SW 1271 (cell line): ENCODE data around the gene RASAL2.

ENCODE experiments used
- DNase-seq, 2 experiments: peaks; one replicate each; lab custom pipeline; 2025; lab: John Stamatoyannopoulos, UW

The RASAL2 gene

DNA sequence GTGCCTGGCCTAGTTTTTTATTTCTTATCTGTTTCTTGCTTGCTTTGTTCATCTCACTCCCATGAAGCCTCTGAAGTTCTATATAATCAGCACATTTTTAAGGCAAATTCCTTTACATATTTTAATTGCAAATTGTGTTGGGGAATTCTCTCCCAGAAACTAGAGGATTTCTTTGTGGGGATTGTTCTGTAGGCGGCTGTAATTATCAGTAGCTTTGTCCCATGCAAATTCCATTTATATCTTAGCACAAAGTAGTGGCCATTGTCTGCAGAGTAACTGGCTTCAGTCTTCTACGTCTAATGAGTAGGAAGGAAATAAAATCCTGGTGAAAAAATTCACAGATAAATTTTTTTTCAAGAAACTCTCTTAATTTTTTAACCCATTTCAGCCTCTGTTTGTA lies 367.2 kb downstream of the RASAL2 start:
- no peak for DNase-seq

- DNase-seq: no peak
These were observed 367.8 kb downstream of the RASAL2 start for GRCh38 chr1:178461701-178462100.

DNA sequence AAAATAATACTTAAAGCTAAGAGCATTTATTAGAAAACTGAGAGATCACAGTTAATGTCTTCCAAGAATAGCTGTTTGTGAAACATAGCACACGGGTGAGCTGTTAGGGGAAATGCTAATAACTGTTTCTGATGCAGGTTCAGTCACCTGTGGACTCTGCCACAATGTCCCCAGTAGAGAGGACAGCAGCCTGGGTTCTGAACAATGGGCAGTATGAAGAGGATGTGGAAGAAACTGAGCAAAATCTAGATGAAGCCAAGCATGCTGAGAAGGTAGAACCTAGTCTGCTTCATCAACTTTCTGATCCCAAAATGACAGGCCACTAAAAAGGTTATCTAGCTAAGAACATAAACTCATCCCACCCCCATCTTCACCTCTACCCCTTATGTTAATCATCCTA lies 370.2 kb downstream of the RASAL2 start:
- DNase-seq: no peak

DNA sequence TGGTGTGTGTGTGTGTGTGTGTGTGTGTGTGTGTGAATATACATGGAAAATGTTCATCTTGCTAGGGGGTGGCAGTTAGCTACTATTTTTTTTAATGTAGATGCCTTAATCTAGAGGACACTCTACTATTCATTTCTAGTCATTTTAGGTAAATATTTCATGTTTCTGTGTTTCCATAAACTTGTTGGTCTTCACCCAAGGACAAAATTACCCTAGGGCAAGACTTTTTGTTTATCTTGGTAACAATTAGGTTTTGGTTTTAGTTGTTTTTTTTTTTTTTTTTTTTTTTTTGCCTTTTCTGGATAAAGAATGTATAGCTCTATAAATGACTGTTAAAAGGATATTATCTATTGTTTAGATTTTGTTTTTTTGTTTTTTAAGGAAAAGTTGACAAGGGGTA lies 370.7 kb downstream of the RASAL2 start:
- no peak for DNase-seq

- no peak for DNase-seq
These were observed 371.1 kb downstream of the RASAL2 start for GRCh38 chr1:178465011-178465410.

- DNase-seq: no peak
These were observed 373.9 kb downstream of the RASAL2 start for GRCh38 chr1:178467837-178468236.

DNA sequence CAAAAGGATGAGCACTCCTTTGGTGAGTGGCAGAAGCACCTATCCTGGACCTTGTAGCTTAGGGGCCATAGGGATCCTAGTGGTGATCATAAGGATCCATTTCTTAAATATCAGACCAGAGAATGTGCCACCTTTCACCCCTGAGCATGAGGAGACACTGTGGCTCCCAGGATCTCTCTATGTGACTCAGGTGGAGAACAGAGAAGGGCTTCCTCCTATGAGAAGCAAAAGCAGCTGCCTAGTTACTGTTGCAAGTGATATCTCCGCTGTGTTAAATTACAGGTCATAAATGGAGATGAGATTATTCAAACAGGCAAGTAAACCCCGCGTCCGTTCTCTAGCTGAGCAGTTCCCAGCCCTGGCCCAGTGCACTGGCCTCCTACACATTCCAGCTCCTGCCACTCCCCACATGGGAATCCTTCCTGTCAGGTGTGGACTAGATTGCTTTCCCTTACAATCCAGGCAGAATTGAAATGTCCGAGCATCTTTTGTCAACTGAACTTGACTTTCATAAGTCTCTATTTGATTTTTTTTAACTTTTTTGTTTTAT lies 376.6 kb downstream of the RASAL2 start:
- no peak for DNase-seq

DNA sequence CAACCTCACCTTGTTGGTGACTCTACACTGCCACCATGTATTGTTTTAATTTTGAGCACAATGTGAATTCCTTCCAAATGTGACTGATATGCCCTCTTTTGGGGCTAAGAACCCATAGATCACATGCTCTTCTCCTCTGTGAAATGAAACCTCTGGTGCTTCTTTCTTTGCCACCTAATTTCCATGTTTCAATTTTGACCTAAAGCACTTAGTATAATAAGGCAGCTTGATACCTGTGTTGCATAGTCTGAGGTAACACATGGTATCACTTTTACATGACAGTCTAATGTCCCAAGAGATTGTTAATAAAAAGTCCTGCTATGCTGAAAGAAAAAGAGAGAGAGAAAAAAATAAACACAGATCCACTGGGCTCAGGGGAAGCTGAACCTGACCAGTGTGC lies 378.6 kb downstream of the RASAL2 start:
- DNase-seq: no peak

DNA sequence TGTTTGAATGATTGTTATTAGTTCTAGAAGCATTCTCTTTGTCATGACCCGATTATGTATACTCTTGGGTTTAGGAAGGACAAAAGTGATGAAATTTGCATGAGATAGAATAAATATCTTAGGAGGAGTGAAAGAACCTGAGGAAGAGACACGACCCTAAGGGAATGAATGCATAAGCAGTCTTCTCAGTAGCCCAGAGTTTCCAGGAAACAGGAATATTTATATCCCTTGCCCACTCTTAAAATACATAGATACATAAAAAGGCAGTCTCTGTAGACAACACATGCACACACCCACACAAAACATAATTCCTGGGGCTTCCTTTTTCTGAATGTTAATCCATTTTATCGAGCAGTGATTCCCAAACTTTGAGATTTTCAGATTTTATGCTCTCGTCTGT lies 383.5 kb downstream of the RASAL2 start:
- no peak for DNase-seq

- DNase-seq: no peak
These were observed 383.9 kb downstream of the RASAL2 start for GRCh38 chr1:178477841-178478240.

- DNase-seq: no peak
These were observed 389.5 kb downstream of the RASAL2 start for GRCh38 chr1:178483251-178483957.

DNA sequence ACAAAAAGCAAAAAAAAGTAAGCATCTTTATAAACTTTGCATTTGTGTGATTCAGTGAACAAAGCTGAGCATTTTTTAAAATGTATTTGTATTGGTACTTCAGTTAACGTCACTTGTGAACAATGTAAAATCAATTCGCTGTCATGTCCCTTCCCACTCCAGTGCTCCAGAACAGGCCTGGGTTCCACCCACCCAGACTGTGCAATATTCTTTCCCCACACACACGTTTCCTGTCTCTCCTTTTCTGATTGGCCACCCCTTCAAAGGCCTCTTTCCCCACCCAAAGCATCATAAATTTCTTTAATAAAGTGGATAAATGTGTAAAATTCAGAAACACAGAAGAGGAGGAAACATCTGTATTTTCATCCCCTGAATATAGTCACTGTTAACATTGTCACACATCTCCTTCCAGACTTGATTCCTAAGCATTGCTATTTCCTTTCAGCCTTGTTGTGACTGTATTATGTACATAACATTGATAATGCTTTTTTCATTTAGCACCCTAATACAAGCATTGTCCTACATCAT lies 390.9 kb downstream of the RASAL2 start:
- DNase-seq: no peak

- no peak for DNase-seq
These were observed 391.7 kb downstream of the RASAL2 start for GRCh38 chr1:178485541-178485981.

DNA sequence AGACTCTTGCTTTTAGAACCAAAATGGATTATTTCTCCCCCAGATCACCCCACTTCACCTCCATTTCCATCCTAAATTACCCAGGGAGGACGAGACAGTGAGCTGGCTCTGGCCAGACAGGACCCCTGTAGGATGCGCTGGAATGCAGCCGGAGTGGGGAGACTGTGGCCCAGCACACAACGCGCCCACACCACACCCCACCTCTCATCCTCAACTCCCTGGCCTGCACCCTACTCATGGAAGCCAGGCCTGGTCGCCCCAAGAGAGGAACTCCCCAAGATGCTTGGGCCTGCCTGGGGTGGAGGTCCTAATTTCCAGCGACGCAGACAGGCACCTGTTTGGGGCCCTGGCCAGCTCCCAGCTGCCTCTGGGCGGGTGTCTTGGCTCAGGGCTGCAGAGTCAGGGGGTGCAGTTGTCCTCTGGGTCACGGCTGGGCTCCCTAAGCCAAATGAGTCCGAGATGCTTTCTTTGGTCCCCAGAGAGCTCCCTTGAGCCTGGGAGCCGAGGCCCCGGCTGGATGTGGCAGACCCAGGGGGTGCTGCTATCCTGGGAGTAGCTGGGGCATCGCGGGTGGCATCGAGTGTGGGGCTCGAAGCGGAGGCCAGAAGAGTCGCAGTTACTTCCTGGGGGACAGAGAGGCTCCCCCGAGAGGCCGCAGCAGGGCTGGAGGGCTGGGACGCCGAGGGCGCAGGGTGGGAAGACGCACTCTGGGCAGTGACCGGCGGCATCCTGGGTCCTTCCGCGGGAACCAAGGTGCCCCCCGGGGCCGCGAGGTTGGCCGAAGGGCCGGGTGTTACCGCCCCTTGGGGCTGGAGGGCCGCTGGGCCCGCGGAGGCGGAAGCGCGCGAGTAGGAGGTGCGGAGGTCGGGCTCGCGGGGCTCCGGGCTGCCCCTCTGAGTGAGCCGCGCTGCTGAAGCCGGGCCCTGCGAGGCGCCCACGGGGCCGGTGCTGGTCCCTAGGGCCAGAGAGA lies 392.5 kb downstream of the RASAL2 start:
- DNase-seq: no peak

DNA sequence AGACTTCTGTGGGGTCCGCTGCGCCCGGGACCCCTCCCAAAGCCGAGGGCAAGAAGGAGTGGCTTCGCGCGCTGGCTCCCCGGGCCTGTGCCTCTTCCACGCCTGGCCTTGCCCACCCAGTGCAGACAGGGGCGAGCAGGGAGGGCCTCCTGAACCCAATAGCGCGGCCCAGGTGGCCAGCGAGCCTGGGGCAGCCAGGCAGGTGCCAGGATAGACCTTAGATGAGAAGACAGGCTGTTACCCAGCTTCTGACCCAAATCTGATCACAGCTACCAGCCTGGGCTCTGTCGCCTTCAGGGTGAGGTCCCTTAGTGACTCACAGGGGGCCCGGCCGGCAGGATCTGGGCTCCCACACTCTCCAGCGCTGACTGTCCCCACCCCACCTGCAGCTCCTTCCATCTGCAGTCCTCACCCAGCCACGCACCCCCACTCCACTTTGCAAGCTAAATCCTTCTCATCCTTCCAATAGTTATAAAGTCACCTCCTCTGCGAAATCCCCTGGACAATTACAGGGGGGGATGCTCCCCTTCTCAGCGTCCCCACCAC lies 393.2 kb downstream of the RASAL2 start:
- DNase-seq: no peak

GRCh38 chr1:178488393-178488792 lies 394.5 kb downstream of the RASAL2 start:
- DNase-seq: no peak

- DNase-seq: no peak
These were observed 395.5 kb downstream of the RASAL2 start for GRCh38 chr1:178489399-178489798.

GRCh38 chr1:178490136-178490535 lies 396.2 kb downstream of the RASAL2 start:
- DNase-seq: no peak

- DNase-seq: no peak
These were observed 397.1 kb downstream of the RASAL2 start for GRCh38 chr1:178490967-178491366.

- DNase-seq: no peak
These were observed 397.8 kb downstream of the RASAL2 start for GRCh38 chr1:178491721-178492120.

GRCh38 chr1:178492341-178492740 lies 398.4 kb downstream of the RASAL2 start:
- DNase-seq: no peak

- DNase-seq: no peak
These were observed 399.4 kb downstream of the RASAL2 start for GRCh38 chr1:178493301-178493741.
